Gastrocnemius medialis (tissue), 4 donors: ENCODE measurements around the gene CDC14A. TPM values are rescaled to one million over a fixed set of nuclear protein-coding genes. Genes with fewer than 3 reads are reported as not detected.

Source experiments
- ATAC-seq, 2 donors: fragments of 150-250 bp; one replicate each; pipeline ENCODE4 v1.9.1; 2016
- DNase-seq, 2 donors: peaks; one replicate each; pipeline ENCODE4 v3.0.0-alpha.2; 2019
- H3K27ac ChIP-seq, 4 donors: fragments of 200-600 bp; sonication (generic); 1 replicate in 1 of 4; 2 replicates in 3 of 4; pipeline ENCODE4 v1.5.1; 2016 to 2018; ENCODE audit warnings: mild to moderate bottlenecking in 2 of 4, moderate library complexity in 1 of 4
- H3K27me3 ChIP-seq, 3 donors: fragments of 200-600 bp; sonication (generic) in 2 of 3; 1 replicate in 1 of 3; 2 replicates in 2 of 3; pipeline versions ENCODE4 v1.5.1 to v1.6.0; 2016 to 2019; ENCODE audit warnings: mild to moderate bottlenecking in 1 of 3, moderate library complexity in 1 of 3
- H3K36me3 ChIP-seq, 2 donors: fragments of 200-600 bp; sonication (generic) in 1 of 2; one replicate each; pipeline ENCODE4 v1.5.1; 2017 to 2018
- H3K4me1 ChIP-seq, 2 donors: fragments of 200-600 bp; sonication (generic) in 1 of 2; one replicate each; pipeline ENCODE4 v1.5.1; 2016 to 2017; ENCODE audit warnings: mild to moderate bottlenecking in 2 of 2
- H3K4me3 ChIP-seq, 4 donors: fragments of 200-600 bp; sonication (generic) in 3 of 4; 1 replicate in 1 of 4; 2 replicates in 3 of 4; pipeline ENCODE4 v1.5.1; 2016 to 2019; ENCODE audit warnings: mild to moderate bottlenecking in 2 of 4
- H3K9me3 ChIP-seq, 3 donors: fragments of 200-600 bp; sonication (generic) in 2 of 3; 1 replicate in 1 of 3; 2 replicates in 2 of 3; pipeline ENCODE4 v1.5.1; 2016 to 2019
- CTCF ChIP-seq, 5 experiments: fragments of 450-650 bp in 3 of 5; fragments of 200-600 bp in 2 of 5; sonication (generic) in 2 of 5; IDR thresholded peaks in 4 of 5; conservative IDR thresholded peaks in 1 of 5; 1 replicate in 4 of 5; 2 replicates in 1 of 5; pipeline ENCODE4 v1.5.1; 2016 to 2019; ENCODE audit warnings: antibody characterized with exemption in 5 of 5, mild to moderate bottlenecking in 3 of 5, moderate library complexity in 3 of 5
- POLR2A ChIP-seq, 2 donors: fragments of 450-650 bp; IDR thresholded peaks; one replicate each; pipeline ENCODE4 v1.6.1; 2017; ENCODE audit warnings: antibody characterized with exemption in 2 of 2, mild to moderate bottlenecking in 2 of 2, moderate library complexity in 2 of 2
- in situ Hi-C, 4 donors: fragments of 200-750 bp; cut with MboI; loops; one replicate each; pipeline versions ENCODE4 v1.15.0 to v1.8.0; 2017; ENCODE audit warnings: low sequenced_read_pairs in 4 of 4
- intact Hi-C: fragments of 100-400 bp; cut with DNase I; formaldehyde crosslinking; loops from one replicate; pipeline ENCODE4 v1.15.1; 2023; ENCODE audit warnings: low total_unique reads
- total RNA-seq, 4 donors: library from RNA; depleted of rRNA; stranded (reverse); fragments of >200 nt; gene quantifications; one replicate each; pipeline versions ENCODE4 v1.1.0 to v1.2.3, GENCODE V29; 2016

Gene CDC14A
- total RNA-seq, 4 donors from 2014 or later, result 2.1 to 10.0 (median 6.0) TPM

- H3K9me3 ChIP-seq, result no peaks in the 10 kb centered on the region
- H3K27ac ChIP-seq, result no peak overlapping the region
- H3K4me1 ChIP-seq, result no peaks in the 10 kb centered on the region
- TF ChIP-seq CTCF (IDR thresholded peaks at IDR 0.05 in 4 of 5, conservative IDR thresholded peaks at IDR 0.05 in 1 of 5) (no peak), POLR2A (IDR thresholded peaks at IDR 0.05) (no peak)
- DNase-seq (no peak), ATAC-seq (no peak)
- in situ Hi-C loops, result no loop called here
- intact Hi-C loops, result no loop called here
- no peaks in the 10 kb centered on the region for H3K27me3 ChIP-seq
- no peak overlapping the region for H3K4me3 ChIP-seq
- no peaks in the 10 kb centered on the region for H3K36me3 ChIP-seq
Observed at GRCh38 chr1:100526894-100527293, 174.6 kb downstream of the CDC14A start.

DNA sequence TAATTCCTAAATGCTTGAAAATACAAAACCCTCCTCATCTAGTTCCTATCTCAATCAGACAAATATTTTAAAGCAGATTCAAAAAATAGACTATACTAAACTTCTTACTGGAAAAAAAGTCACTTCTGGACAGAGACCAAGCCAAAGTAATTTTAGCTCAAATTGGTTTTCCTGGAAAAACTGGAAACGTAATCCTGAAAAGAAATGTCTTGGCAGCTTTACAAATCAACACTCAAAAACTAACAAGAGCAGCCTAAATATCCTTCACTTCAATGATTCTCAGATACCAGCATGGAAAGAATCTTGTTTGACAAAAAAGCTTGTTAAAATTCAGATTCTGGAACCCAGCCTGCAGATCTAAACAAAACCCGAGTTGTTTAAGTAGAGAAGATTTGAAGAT is 176.6 kb downstream of the CDC14A start:
- TF ChIP-seq POLR2A (IDR thresholded peaks at IDR 0.05), result no peak
- TF ChIP-seq CTCF (IDR thresholded peaks at IDR 0.05 in 4 of 5, conservative IDR thresholded peaks at IDR 0.05 in 1 of 5), result no peak
- no peak overlapping the region for H3K4me3 ChIP-seq
- no peaks in the 10 kb centered on the region for H3K36me3 ChIP-seq
- no peak for ATAC-seq
- no peaks in the 10 kb centered on the region for H3K9me3 ChIP-seq
- no peaks in the 10 kb centered on the region for H3K4me1 ChIP-seq
- H3K27me3 ChIP-seq, result no peaks in the 10 kb centered on the region
- H3K27ac ChIP-seq, result no peak overlapping the region
- intact Hi-C loops (no loop called here), in situ Hi-C loops (no loop called here)
- no peak for DNase-seq

DNA sequence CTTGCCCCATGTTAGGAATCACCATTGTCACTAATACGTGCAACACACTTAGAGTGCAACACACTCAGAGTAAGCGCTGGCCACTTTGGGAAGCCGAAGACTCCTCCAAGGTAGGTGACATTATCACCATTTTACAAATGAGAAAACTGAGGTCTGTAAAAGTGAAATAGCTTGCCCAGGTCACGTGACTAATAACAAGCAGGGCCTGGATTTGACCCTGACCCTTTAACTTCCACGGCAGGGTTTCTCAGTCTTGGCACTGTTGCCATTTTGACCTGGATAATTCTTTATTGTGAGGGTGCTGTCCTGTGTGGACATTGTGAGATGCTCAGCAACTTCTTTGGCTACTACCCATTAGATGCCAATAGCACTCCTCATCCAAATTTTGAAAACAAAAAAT is 177.8 kb downstream of the CDC14A start:
- Histone ChIP-seq H3K27me3 (no peaks in the 10 kb centered on the region), H3K4me3 (no peak overlapping the region), H3K4me1 (no peaks in the 10 kb centered on the region), H3K9me3 (no peaks in the 10 kb centered on the region), H3K36me3 (no peaks in the 10 kb centered on the region), H3K27ac (peak overlapping the region in 2 of 4 donors; percentile 19 to 33)
- no peak for TF ChIP-seq POLR2A (IDR thresholded peaks at IDR 0.05)
- TF ChIP-seq CTCF (IDR thresholded peaks at IDR 0.05 in 4 of 5, conservative IDR thresholded peaks at IDR 0.05 in 1 of 5), result no peak
- intact Hi-C loops (no loop called here), in situ Hi-C loops (no loop called here)
- ATAC-seq (no peak), DNase-seq (no peak)

DNA sequence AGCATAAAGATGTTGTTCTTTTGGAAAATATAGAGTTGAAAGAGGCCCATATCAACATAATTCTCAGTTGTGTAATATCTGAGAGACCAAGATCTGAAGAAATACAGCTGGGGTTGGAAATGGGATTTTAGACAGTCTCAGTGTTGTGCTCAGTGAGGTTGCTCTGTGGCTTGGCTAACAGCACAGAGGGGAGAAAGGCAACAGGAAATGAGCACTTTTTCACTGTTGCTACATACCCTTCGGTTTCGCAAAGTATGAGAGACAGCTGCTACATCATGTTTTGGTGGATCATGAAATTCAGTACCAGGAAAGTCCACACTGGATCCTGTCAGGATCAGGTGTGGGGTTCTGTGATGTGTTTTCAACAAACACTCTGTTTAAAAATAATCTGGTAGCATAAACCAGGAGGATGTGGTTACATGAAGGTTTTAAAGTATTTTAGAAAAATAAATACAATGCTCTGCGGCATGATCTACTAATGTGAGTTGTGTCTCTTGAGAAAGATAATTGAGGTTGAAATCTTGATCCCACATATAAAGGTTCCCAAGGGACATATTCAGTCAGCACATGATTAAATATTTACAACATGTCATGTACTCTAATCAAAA is 178.7 kb downstream of the CDC14A start:
- ATAC-seq, result peak; percentile 87 to 91
- TF ChIP-seq POLR2A (IDR thresholded peaks at IDR 0.05) (no peak), CTCF (IDR thresholded peaks at IDR 0.05 in 4 of 5, conservative IDR thresholded peaks at IDR 0.05 in 1 of 5) (no peak)
- Histone ChIP-seq H3K27ac (peak overlapping the region in 3 of 4 donors; percentile 12 to 39 (median 21)), H3K27me3 (no peaks in the 10 kb centered on the region), H3K4me1 (no peaks in the 10 kb centered on the region), H3K9me3 (no peaks in the 10 kb centered on the region), H3K36me3 (no peaks in the 10 kb centered on the region), H3K4me3 (no peak overlapping the region)
- peak; percentile 20 to 47 for DNase-seq
- in situ Hi-C loops (no loop called here), intact Hi-C loops (no loop called here)

- Histone ChIP-seq H3K9me3 (no peaks in the 10 kb centered on the region), H3K27me3 (no peaks in the 10 kb centered on the region), H3K27ac (no peak overlapping the region), H3K36me3 (no peaks in the 10 kb centered on the region), H3K4me1 (no peaks in the 10 kb centered on the region), H3K4me3 (no peak overlapping the region)
- TF ChIP-seq POLR2A (IDR thresholded peaks at IDR 0.05) (no peak), CTCF (IDR thresholded peaks at IDR 0.05 in 4 of 5, conservative IDR thresholded peaks at IDR 0.05 in 1 of 5) (no peak)
- ATAC-seq (no peak), DNase-seq (no peak)
- in situ Hi-C loops (no loop called here), intact Hi-C loops (no loop called here)
Observed at GRCh38 chr1:100532645-100533044, 180.3 kb downstream of the CDC14A start.
